Activated CD8-positive, alpha-beta memory T cell treated with anti-CD3 and anti-CD28 coated beads for 4 hours (primary cell): ENCODE data around the gene LSM2.

ENCODE experiments used
- DNase-seq, 2 donors: peaks; one replicate each; pipeline ENCODE4 v3.0.0-alpha.2; 2020; ENCODE audit warnings: low read depth in 2 of 2

LSM2 gene

DNA sequence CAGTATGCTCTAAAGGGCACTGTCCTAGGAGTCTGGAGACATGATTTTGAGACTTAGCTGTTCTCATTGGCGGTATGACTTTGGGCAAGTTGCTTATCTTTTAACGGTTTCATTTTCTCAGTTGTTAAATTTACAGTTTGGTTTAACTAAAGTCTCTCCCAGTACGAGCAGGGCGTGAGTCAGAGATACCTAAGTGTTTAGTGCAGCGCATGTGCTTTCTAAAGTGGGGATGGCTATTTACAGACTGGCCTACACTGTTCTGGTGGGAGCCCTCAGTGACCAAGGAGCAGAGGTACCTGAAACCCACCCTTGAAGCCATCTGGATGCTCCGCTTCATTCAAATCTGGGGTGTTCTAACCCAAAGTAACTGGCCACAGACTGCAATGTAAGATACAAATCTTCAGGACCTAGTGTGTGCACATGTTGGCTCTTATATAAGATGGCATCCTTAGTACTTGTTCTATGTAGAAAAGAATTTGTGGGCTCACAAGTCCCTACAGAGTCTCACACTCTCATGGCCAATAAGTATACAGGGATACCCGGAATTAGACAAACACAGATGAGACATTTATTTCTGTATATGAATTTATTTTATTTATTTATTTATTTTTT, 56.2 kb downstream of the LSM2 start:
- DNase-seq = no peak

DNA sequence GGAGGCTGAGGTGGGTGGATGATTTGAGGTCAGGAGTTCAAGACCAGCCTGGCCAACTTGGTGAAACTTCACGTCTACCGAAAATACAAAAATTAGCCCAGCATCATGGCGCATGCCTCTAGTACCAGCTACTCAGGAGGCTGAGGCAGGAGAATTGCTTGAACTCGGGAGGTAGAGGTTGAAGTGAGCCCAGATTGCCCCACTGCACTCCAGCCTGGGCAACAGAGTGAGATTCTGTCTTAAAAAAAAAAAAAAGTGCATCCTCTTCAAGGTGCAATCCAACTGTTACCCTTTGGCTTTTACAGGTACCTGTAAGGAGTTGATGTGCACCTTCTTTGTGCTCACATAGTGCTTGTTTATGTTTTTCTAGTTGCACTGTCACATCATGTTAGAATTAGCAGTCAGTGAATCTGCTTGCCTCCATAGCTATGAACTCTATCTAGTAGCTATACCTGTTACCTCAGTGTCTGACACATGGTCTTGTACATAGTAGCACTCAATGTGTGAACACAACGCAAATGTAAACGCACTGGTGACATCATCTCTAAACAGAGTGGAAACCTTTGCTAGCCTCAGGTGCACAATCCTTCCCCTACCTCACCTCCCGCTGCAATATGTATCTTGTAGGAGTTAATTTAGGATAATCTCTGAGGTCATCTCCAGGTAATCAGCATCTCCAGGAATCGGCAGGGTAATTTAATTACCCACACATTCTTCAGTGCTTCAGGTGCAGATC, 57.3 kb downstream of the LSM2 start:
- DNase-seq = no peak
